HG02763 (cell line): Measurements from ENCODE around the gene OR14A2.
"Not testable (repeated sequence)": the region's sequence is repeated elsewhere in the genome, so short reads cannot be mapped to it uniquely, and the experiment has no call there.

Experiments
- ATAC-seq: cut with Tn5 transposase; IDR thresholded peaks from one replicate; pipeline ENCODE4 v1.9.1; 2021; ENCODE audit warnings: mild to moderate bottlenecking, moderate library complexity; ENCODE audit not compliant: unreplicated experiment

The OR14A2 gene

GRCh38 chr1:247748041-247748440, at the start of gene OR14A2:
TSS of gene OR14A2 (minus strand) at chr1:247748141.
- no peak for ATAC-seq

GRCh38 chr1:247797518-247797917, 49.6 kb upstream of the OR14A2 start:
- ATAC-seq, result no peak

- no peak for ATAC-seq
Measured at GRCh38 chr1:247769603-247770002, 21.7 kb upstream of the OR14A2 start.

GRCh38 chr1:247760456-247760855, 12.5 kb upstream of the OR14A2 start, which contains the start of gene OR1C1:
TSS of gene OR1C1 (minus strand) at chr1:247760556. CDS start at chr1:247758406, 2,150 bp downstream.
- no peak for ATAC-seq

GRCh38 chr1:247754311-247754710, 6.4 kb upstream of the OR14A2 start:
- ATAC-seq, result not testable (repeated sequence)

- no peak for ATAC-seq
Measured at GRCh38 chr1:247749870-247750269, 1.9 kb upstream of the OR14A2 start.

GRCh38 chr1:247747616-247748015, 325 bp downstream of the OR14A2 start:
- ATAC-seq, result no peak

GRCh38 chr1:247746391-247746935, 1.5 kb downstream of the OR14A2 start:
- ATAC-seq, result no peak

GRCh38 chr1:247742215-247742760, 5.7 kb downstream of the OR14A2 start:
- ATAC-seq, result not testable (repeated sequence)

GRCh38 chr1:247741756-247742155, 6.2 kb downstream of the OR14A2 start:
- ATAC-seq, result no peak

GRCh38 chr1:247740721-247741120, 7.2 kb downstream of the OR14A2 start:
- no peak for ATAC-seq

- no peak for ATAC-seq
Measured at GRCh38 chr1:247738315-247738714, 9.6 kb downstream of the OR14A2 start, which contains the start of gene OR14K1. TSS of gene OR14K1 (plus strand) at chr1:247738615. CDS start at chr1:247738615, 0 bp downstream.

- ATAC-seq, result no peak
Measured at GRCh38 chr1:247721222-247721621, 26.7 kb downstream of the OR14A2 start.

GRCh38 chr1:247716546-247716945, 31.4 kb downstream of the OR14A2 start, which contains the start of gene OR6F1:
TSS of gene OR6F1 (minus strand) at chr1:247716646. CDS start at chr1:247712755, 3,891 bp downstream.
- ATAC-seq, result no peak

GRCh38 chr1:247713753-247714152, 34.2 kb downstream of the OR14A2 start:
- no peak for ATAC-seq

GRCh38 chr1:247710681-247711080, 37.3 kb downstream of the OR14A2 start:
- ATAC-seq, result not testable (repeated sequence)

- no peak for ATAC-seq
Measured at GRCh38 chr1:247701338-247701737, 46.6 kb downstream of the OR14A2 start.

GRCh38 chr1:247681288-247681897, 66.5 kb downstream of the OR14A2 start:
- ATAC-seq, result peak; percentile 94

- ATAC-seq, result no peak
Measured at GRCh38 chr1:247680171-247680570, 67.8 kb downstream of the OR14A2 start.

- no peak for ATAC-seq
Measured at GRCh38 chr1:247679639-247680038, 68.3 kb downstream of the OR14A2 start, which contains the start of gene OR13G1. TSS of gene OR13G1 (minus strand) at chr1:247679739. CDS start at chr1:247673041, 6,698 bp downstream.
